ENCODE measurements around the gene KCNN2.
A peak's percentile ranks its signal among the peaks of the same experiment; 100 is the strongest.
"Not testable (repeated sequence)": the region's sequence is repeated elsewhere in the genome, so short reads cannot be mapped to it uniquely, and the experiment has no call there.

The KCNN2 gene

GRCh38 chr5:114427204-114427603, 65.3 kb downstream of the KCNN2 start:
- DNase-seq, result no peak

- DNase-seq, result no peak
Measured at GRCh38 chr5:114430532-114430931, 68.7 kb downstream of the KCNN2 start.

- DNase-seq, result not testable (repeated sequence)
Measured at GRCh38 chr5:114432684-114433083, 70.8 kb downstream of the KCNN2 start.

GRCh38 chr5:114434396-114435219, 72.7 kb downstream of the KCNN2 start:
- no peak for DNase-seq

GRCh38 chr5:114435220-114435481, 73.3 kb downstream of the KCNN2 start:
- no peak for DNase-seq

GRCh38 chr5:114435885-114436299, 74.0 kb downstream of the KCNN2 start:
- no peak for DNase-seq

GRCh38 chr5:114437936-114438335, 76.1 kb downstream of the KCNN2 start:
- DNase-seq, result no peak

- DNase-seq, result no peak
Measured at GRCh38 chr5:114438471-114438870, 76.6 kb downstream of the KCNN2 start.

GRCh38 chr5:114447084-114447773, 85.4 kb downstream of the KCNN2 start:
- no peak for DNase-seq

- DNase-seq, result no peak
Measured at GRCh38 chr5:114448481-114448880, 86.6 kb downstream of the KCNN2 start.

- peak; percentile 13 for DNase-seq
Measured at GRCh38 chr5:114449860-114450421, 88.1 kb downstream of the KCNN2 start.

GRCh38 chr5:114450437-114450836, 88.6 kb downstream of the KCNN2 start:
- DNase-seq, result no peak

- no peak for DNase-seq
Measured at GRCh38 chr5:114458726-114459125, 96.9 kb downstream of the KCNN2 start.

GRCh38 chr5:114467171-114467570, 105.3 kb downstream of the KCNN2 start:
- DNase-seq, result no peak

- DNase-seq, result no peak
Measured at GRCh38 chr5:114467729-114468128, 105.9 kb downstream of the KCNN2 start.

- DNase-seq, result no peak
Measured at GRCh38 chr5:114469372-114469771, 107.5 kb downstream of the KCNN2 start.

- no peak for DNase-seq
Measured at GRCh38 chr5:114471529-114471928, 109.7 kb downstream of the KCNN2 start.

GRCh38 chr5:114473541-114473940, 111.7 kb downstream of the KCNN2 start:
- no peak for DNase-seq

GRCh38 chr5:114477816-114478334, 116.0 kb downstream of the KCNN2 start:
- no peak for DNase-seq

GRCh38 chr5:114500756-114501155, 138.9 kb downstream of the KCNN2 start:
- DNase-seq, result no peak

GRCh38 chr5:114504560-114504959, 142.7 kb downstream of the KCNN2 start:
- DNase-seq, result no peak

- no peak for DNase-seq
Measured at GRCh38 chr5:114524221-114524620, 162.4 kb downstream of the KCNN2 start.

GRCh38 chr5:114544561-114544960, 182.7 kb downstream of the KCNN2 start:
- DNase-seq, result no peak

All from activated CD4-positive, alpha-beta T cell treated with anti-CD3 and anti-CD28 coated beads, Interleukin-2, amount 50 U/mL, for 1 hour (primary cell).